Activated CD4-positive, alpha-beta T cell treated with anti-CD3 and anti-CD28 coated beads for 36 hours (primary cell): ENCODE measurements around the gene PCSK6. TPM values are rescaled to one million over a fixed set of nuclear protein-coding genes. Genes with fewer than 3 reads are reported as not detected.
A peak's percentile ranks its signal among the peaks of the same experiment; 100 is the strongest.

ENCODE experiments used
- ATAC-seq: fragments of 200-7000 bp; cut with Tn5 transposase; one replicate; pipeline ENCODE4 v1.10.0; 2021; ENCODE audit warnings: mild to moderate bottlenecking, moderate library complexity
- CTCF ChIA-PET: fragments of 350-600 bp; sonication (Branson Sonifier 250); formaldehyde crosslinking; loops from one replicate; lab custom pipeline; 2021; ENCODE audit warnings: antibody characterized with exemption; lab: Charles Lee
- POLR2A ChIA-PET: fragments of 350-600 bp; sonication (Branson Sonifier 250); formaldehyde crosslinking; loops from one replicate; lab custom pipeline; 2021; ENCODE audit warnings: antibody characterized with exemption, inconsistent platforms; lab: Charles Lee
- DNase-seq: peaks from one replicate; pipeline ENCODE4 v3.0.0-alpha.2; 2020
- H3K27ac Mint-ChIP-seq: one replicate; pipeline ENCODE4 v1.8.0; 2021; ENCODE audit warnings: mixed read lengths
- H3K27me3 Mint-ChIP-seq: one replicate; pipeline ENCODE4 v1.8.0; 2021; ENCODE audit warnings: mixed read lengths
- H3K36me3 Mint-ChIP-seq: one replicate; pipeline ENCODE4 v1.8.0; 2021; ENCODE audit warnings: low read depth, mixed read lengths
- H3K4me1 Mint-ChIP-seq: one replicate; pipeline ENCODE4 v1.8.0; 2021; ENCODE audit warnings: mixed read lengths
- H3K4me3 Mint-ChIP-seq: one replicate; pipeline ENCODE4 v1.8.0; 2021; ENCODE audit warnings: mild to moderate bottlenecking, moderate library complexity, mixed read lengths
- H3K9me3 Mint-ChIP-seq: one replicate; pipeline ENCODE4 v1.8.0; 2021; ENCODE audit warnings: low read depth, mixed read lengths
- intact Hi-C, 2 experiments: fragments of 100-400 bp; cut with DNase I in 1 of 2; cut with micrococcal nuclease in 1 of 2; formaldehyde crosslinking; loops; one replicate each; pipeline versions ENCODE4 v1.14.2 to v1.15.1; 2022 to 2024; cut with DNase I, micrococcal nuclease
- total RNA-seq, 2 experiments: library from RNA; stranded (reverse); gene quantifications; one replicate each; pipeline ENCODE4 v1.2.3, GENCODE V29; 2021

PCSK6 gene
- total RNA-seq, 2 experiments from 2014 or later: 0.75 to 0.95 TPM

DNA sequence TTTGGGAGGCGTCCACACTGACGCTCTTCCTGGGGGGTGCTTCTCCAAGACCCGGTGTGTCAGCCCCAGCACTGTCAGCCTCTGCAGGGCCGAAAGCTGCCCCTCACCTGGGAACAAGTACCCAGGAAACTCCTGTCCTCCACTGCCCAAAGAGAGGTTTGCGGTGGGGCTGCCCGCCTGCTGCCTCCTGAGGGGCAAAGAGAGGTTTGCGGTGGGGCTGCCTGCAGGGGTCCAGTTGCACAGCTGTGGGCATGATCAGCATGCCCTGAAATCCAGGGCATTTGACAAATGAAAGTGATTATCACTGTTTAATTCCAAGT, 179.4 kb downstream of the PCSK6 start:
- ChIA-PET POLR2A (no interaction called here), CTCF (no interaction called here)
- no peaks in the 10 kb centered on the region for H3K9me3 Mint-ChIP-seq
- H3K27me3 Mint-ChIP-seq: peaks cover 3% of the 10 kb centered on the region
- H3K4me3 Mint-ChIP-seq: no peak overlapping the region
- intact Hi-C loops: no loop called here
- no peak for DNase-seq
- H3K27ac Mint-ChIP-seq: no peak overlapping the region
- ATAC-seq: no peak
- no peaks in the 10 kb centered on the region for H3K4me1 Mint-ChIP-seq
- H3K36me3 Mint-ChIP-seq: no peaks in the 10 kb centered on the region

- ChIA-PET POLR2A (no interaction called here), CTCF (no interaction called here)
- Mint-ChIP-seq H3K4me3 (no peak overlapping the region), H3K4me1 (no peaks in the 10 kb centered on the region), H3K27ac (no peak overlapping the region), H3K27me3 (peaks cover 3% of the 10 kb centered on the region), H3K36me3 (no peaks in the 10 kb centered on the region), H3K9me3 (no peaks in the 10 kb centered on the region)
- DNase-seq (no peak), ATAC-seq (no peak)
- intact Hi-C loops: no loop called here
Observed at GRCh38 chr15:101309436-101310160, 179.9 kb downstream of the PCSK6 start.

- ChIA-PET CTCF (no interaction called here), POLR2A (no interaction called here)
- no peak for DNase-seq
Observed at GRCh38 chr15:101308604-101309435, 180.7 kb downstream of the PCSK6 start.

GRCh38 chr15:101307897-101308603, 181.5 kb downstream of the PCSK6 start:
- no peaks in the 10 kb centered on the region for H3K36me3 Mint-ChIP-seq
- no peak overlapping the region for H3K27ac Mint-ChIP-seq
- no peak for ATAC-seq
- no peak for DNase-seq
- CTCF ChIA-PET: no interaction called here
- H3K9me3 Mint-ChIP-seq: no peaks in the 10 kb centered on the region
- peaks cover 3% of the 10 kb centered on the region for H3K27me3 Mint-ChIP-seq
- no peak overlapping the region for H3K4me3 Mint-ChIP-seq
- intact Hi-C loops: no loop called here
- POLR2A ChIA-PET: no interaction called here
- H3K4me1 Mint-ChIP-seq: no peaks in the 10 kb centered on the region

More at GRCh38 chr15:101308604-101309435, 180.7 kb downstream of the PCSK6 start:
- ATAC-seq: no peak
- Mint-ChIP-seq H3K27me3 (peaks cover 3% of the 10 kb centered on the region), H3K36me3 (no peaks in the 10 kb centered on the region), H3K4me3 (no peak overlapping the region), H3K27ac (no peak overlapping the region), H3K9me3 (no peaks in the 10 kb centered on the region), H3K4me1 (no peaks in the 10 kb centered on the region)
- intact Hi-C loops: no loop called here

DNA sequence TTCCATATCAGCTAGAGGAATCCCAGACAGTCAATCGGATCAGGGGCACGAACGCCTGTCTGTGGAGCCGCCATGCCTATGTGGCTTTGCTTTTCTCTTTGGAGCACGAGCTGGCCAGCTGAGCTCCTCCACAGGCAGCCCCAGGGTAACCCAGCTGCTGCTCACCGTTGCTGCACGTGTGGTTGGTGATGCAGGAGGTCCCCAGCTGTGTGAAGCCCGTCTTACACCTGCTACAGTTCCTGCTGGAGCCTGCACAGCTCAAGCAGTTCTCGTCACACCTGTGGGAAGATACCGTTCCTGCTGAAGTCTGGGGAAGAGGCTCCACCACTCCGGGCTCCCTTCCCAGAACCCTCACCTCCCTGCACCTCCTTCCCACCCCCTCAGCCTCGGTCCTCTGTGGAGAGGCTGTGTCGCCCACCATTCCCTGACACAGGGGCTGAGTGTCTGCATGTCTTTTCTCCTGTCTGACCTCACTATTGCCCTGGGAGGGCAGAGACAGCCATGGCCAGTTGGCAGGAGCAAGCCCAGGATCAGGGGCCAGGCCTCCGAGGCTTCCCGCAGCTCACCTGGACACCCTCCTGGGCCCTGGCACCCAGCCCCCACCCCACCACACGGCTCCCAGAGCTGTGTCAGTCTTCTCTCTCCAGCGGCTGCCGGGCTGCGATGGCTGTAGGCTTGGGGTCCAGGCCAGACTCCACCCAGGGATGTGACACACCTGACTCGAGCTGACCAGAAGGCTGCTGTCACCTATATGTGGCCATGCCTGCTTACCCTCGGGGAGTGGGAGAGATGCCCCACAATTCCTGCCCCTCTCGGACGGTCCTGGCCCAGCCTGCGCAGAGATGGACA, 182.2 kb downstream of the PCSK6 start:
- no peaks in the 10 kb centered on the region for H3K4me1 Mint-ChIP-seq
- ChIA-PET CTCF (interaction anchor here (0.9 kb wide), 1 partner anchor 13 kb away, joined by 4 read pairs; no protein-coding TSS in a partner anchor), POLR2A (no interaction called here)
- DNase-seq: no peak
- no peak for ATAC-seq
- no peak overlapping the region for H3K27ac Mint-ChIP-seq
- H3K27me3 Mint-ChIP-seq: peaks cover 3% of the 10 kb centered on the region
- no peaks in the 10 kb centered on the region for H3K36me3 Mint-ChIP-seq
- H3K4me3 Mint-ChIP-seq: no peak overlapping the region
- intact Hi-C loops: no loop called here
- no peaks in the 10 kb centered on the region for H3K9me3 Mint-ChIP-seq

DNA sequence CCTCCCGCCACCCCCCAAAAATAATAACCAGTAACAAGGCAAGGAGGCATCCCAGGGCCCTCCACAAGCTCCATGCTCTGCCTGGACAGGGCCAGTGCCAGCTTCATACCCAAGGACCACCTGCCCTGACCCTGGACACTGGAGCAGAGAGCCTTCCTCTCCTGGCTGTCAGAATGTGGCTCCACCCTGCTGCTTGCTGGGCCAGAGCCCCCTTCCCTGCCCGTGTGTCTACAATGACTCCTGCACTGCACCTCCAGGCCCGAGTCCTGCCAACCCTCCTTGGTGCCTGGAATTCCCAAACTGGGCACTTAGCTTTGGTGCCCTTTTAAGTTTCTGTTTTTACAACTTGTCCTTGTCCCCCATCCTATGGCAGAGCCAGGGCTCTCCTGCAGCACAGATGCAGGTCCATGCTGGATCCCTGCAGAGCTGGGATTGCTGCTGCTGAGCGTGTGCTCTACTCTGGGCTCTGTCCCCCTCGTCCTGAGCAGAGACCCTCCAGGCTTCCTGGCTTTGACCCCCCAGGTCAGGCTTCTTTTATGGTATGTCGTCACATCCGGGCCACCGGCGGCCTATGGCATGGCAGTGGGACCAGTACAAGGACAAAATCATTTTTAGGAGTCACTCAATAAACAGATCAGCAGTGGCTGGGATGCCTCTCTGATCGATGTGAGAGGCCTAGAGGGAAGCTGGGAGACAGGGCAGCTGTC, 183.0 kb downstream of the PCSK6 start:
- intact Hi-C loops: no loop called here
- Mint-ChIP-seq H3K27me3 (no peaks in the 10 kb centered on the region), H3K9me3 (no peaks in the 10 kb centered on the region), H3K36me3 (no peaks in the 10 kb centered on the region), H3K27ac (no peak overlapping the region), H3K4me3 (no peak overlapping the region), H3K4me1 (no peaks in the 10 kb centered on the region)
- DNase-seq: no peak
- POLR2A ChIA-PET: no interaction called here
- no peak for ATAC-seq
- CTCF ChIA-PET: interaction anchor here (0.9 to 3.7 kb wide), 2 partner anchors 14 to 336 kb away, joined by 4 to 12 read pairs; no protein-coding TSS in a partner anchor

DNA sequence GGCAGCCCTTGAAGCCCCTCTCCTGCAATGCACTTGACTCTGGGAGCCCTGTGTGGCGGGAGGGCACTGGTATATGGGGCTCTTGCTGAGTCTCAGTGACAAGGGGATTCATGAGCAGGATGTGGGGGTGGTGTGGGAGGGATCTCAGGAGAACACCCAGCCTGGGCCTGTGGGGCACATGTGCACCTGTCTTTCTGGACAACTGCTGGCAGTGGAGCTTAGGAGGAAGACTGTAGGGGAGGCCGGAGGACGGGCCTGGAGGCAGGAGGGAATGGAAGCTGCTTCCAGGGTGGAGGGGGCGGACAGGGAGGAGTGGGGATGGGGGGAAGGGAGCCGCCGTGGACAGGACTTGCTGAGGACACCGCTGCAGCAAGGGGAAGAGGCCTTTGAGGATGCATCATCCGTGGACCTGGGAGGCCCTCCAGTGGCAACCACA, 183.7 kb downstream of the PCSK6 start:
- DNase-seq (no peak), ATAC-seq (no peak)
- ChIA-PET POLR2A (no interaction called here), CTCF (interaction anchor here (0.9 to 3.7 kb wide), 2 partner anchors 15 to 336 kb away, joined by 4 to 12 read pairs; no protein-coding TSS in a partner anchor)
- no peak overlapping the region for H3K4me3 Mint-ChIP-seq
- no peaks in the 10 kb centered on the region for H3K36me3 Mint-ChIP-seq
- no peak overlapping the region for H3K27ac Mint-ChIP-seq
- intact Hi-C loops: no loop called here
- H3K27me3 Mint-ChIP-seq: no peaks in the 10 kb centered on the region
- no peaks in the 10 kb centered on the region for H3K9me3 Mint-ChIP-seq
- no peaks in the 10 kb centered on the region for H3K4me1 Mint-ChIP-seq

DNA sequence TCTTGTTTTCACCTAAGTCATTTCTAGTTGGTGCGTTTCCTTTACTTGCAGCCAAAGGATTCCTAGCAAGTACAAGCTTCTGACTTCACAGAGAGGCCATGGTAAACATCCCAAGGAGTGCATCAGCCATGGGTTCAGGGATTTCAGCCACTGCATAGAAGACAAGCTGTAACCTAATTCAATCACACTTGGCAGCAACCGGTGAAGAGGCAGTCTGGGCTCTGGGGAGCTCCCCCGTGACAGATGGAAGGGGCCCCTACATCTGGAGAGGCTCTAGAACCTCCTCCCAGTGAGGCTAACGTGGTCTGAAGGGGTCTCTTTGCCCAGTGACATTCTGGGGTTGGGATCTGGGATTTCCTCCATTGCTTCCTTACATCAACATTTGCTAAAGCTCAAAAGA, 186.1 kb downstream of the PCSK6 start:
- intact Hi-C loops: no loop called here
- no peaks in the 10 kb centered on the region for H3K4me1 Mint-ChIP-seq

DNA sequence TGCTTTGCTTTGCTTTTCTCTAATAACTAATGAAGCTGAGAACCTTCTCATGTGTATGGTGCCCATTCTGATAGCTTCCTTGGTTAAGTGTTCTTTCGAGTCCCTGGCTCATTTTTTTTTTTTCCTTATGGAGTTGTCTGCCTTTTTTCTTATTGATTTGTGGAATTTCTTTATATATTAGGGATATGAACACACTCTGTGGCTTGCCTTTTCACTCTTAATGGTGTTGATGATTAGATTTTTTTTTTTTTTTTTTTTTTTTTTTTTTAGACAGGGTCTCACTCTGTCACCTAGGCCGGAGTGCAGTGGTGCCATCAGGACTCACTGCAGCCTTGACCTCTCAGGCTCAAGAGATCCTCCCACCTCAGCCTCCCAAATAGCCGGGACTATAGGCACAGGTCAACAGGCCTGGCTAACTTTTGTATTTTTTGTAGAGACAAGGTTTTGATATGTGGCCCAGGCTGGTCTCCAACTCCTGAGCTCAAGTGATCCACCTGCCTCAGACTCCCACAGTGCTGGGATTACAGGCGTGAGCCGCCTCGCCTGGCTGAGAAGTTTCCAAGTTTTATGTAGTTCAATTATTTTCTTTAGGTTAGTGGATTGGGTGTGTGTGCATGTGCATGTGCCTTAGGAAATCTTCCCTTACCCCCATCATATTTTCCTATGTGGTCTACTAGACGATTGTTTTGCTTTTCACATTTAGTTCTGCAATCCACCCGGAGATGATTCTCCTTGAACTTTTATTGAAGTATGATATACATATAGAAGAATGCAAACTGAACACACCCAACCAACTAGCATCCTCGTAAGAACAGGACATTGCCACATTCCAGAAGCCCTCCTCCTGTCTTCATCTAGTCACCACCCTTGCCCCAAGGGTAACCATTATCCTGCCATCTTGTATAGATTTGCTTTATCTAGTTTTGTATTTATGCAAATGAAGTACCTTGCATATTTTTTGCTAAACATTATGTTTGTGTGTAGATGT, 192.8 kb downstream of the PCSK6 start:
- ATAC-seq (no peak), DNase-seq (no peak)
- H3K4me1 Mint-ChIP-seq: peaks cover 23% of the 10 kb centered on the region
- POLR2A ChIA-PET: no interaction called here
- intact Hi-C loops: loop anchor here (10.0 kb wide), 2 partner anchors 428 to 952 kb away; partner anchors contain the start of genes ADAMTS17 (in 1 of the 2) and TARS3 (in 1 of the 2)
- no peaks in the 10 kb centered on the region for H3K9me3 Mint-ChIP-seq
- peak overlapping the region; percentile 79 for H3K4me3 Mint-ChIP-seq
- H3K27ac Mint-ChIP-seq: peak overlapping the region; percentile 84
- CTCF ChIA-PET: interaction anchor here (0.6 to 7.6 kb wide), 9 partner anchors 12 to 693 kb away, joined by 3 to 46 read pairs (median 3); partner anchors contain the start of gene TM2D3
- H3K27me3 Mint-ChIP-seq: no peaks in the 10 kb centered on the region
- H3K36me3 Mint-ChIP-seq: peaks cover 24% of the 10 kb centered on the region

More for the DNA sequence above, 186.1 kb downstream of the PCSK6 start:
- DNase-seq: no peak
- H3K27me3 Mint-ChIP-seq: no peaks in the 10 kb centered on the region
- no peak overlapping the region for H3K4me3 Mint-ChIP-seq
- ChIA-PET POLR2A (no interaction called here), CTCF (interaction anchor here (0.6 to 3.7 kb wide), 6 partner anchors 16 to 339 kb away, joined by 3 to 12 read pairs (median 4); no protein-coding TSS in a partner anchor)
- ATAC-seq: no peak
- no peaks in the 10 kb centered on the region for H3K36me3 Mint-ChIP-seq
- H3K9me3 Mint-ChIP-seq: no peaks in the 10 kb centered on the region
- H3K27ac Mint-ChIP-seq: no peak overlapping the region
